ENCODE data around the gene BTBD16.

Gene BTBD16

GRCh38 chr10:122294511-122295450, 23.7 kb downstream of the BTBD16 start:
- DNase-seq (ENCODE audit: low spot score) = no peak

- no peak for DNase-seq (ENCODE audit: low spot score)
Measured at GRCh38 chr10:122295451-122295809, 24.3 kb downstream of the BTBD16 start.

- DNase-seq (ENCODE audit: low spot score) = no peak
Measured at GRCh38 chr10:122296363-122297120, 25.4 kb downstream of the BTBD16 start.

- DNase-seq (ENCODE audit: low spot score) = no peak
Measured at GRCh38 chr10:122297583-122297982, 26.5 kb downstream of the BTBD16 start.

DNA sequence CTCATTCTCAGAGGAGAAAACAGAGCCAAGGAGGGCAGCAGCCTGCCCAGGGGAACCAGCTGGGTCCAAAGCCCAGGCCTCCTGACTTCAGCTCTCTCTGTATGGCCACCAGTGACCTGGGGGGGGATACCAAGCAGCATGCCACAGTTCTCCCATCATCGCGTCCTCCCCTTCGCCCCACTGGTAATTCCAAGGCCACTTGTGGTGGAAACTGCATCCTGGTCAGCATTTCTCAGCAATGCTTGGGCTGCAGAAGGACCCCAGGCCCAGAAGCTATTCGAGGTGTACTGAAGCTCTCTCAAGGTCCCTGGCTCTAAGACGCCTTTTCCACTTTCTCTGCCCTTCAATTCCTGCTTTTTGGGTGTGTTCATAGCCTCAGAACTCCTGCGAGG, 27.1 kb downstream of the BTBD16 start:
- DNase-seq (ENCODE audit: low spot score) = no peak

DNA sequence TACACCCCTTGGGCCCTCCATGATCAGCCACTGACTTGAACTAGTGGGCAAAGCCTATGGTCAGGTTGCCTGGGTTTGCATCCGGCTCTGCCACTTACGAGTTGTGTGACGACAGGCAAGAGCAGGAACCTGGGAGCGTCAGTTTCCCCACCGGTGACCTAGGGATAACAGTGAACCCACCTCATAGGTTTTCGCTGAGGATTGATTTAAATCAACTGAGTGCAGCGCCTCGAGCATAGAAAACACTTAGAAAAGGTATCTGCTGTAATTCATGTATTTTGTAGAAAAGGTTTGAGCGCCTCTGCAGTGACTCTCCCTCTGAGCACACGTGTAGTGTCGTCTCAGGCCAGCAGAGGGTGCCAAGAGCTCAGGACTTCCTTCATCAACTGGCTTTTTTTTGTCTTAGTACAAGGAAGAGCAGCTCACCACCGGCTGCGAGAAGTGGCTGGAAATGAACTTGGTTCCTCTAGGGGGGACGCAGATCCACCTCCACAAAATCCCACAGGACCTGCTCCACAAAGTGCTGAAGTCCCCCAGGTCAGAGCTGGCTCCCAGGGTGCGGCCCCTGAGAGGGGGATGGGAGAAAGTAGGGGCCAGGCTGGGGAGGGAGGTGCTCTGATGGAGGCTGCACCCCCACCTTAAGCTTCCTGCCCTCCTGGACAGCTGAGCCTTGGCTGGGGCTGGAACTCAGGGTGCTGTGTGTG, 27.7 kb downstream of the BTBD16 start:
- peak; percentile 68 for DNase-seq (ENCODE audit: low spot score)

GRCh38 chr10:122299423-122300075, 28.5 kb downstream of the BTBD16 start:
- no peak for DNase-seq (ENCODE audit: low spot score)

DNA sequence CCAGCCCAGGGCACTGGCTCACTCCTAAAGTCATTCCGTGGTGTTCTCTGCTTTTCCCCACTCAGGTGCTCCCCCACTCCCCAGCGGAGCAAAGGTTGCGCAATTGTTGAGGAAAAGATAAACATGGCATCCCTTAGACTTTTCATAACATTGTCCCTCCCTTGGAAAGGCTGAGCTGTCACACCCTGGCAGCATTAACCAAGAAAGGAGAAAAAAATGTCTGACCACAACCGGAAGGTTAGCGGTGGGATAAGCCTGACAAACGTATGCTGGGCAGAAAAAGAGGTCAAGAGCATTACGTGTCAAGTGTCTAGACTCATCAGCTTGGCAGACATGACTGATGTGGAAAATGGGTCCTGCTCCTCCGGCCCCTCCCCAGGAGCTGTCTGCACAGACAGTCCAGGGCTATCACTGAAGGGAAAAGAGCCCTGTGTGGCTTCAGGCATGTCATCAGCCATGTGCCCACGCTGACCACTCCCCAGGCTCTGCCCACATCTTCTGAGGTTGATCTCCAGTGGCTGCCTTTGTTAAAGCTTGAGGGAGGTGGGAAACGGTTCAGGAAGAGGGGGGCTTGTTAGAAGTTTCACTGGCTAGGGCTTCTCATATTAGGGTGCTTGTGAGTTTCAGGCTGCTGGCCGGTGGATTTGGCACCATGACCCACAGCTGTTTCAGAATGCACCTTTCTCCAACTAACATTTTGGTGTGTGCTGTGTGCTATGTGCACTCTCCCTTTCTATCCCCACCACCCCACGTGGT, 30.1 kb downstream of the BTBD16 start:
- no peak for DNase-seq (ENCODE audit: low spot score)

DNA sequence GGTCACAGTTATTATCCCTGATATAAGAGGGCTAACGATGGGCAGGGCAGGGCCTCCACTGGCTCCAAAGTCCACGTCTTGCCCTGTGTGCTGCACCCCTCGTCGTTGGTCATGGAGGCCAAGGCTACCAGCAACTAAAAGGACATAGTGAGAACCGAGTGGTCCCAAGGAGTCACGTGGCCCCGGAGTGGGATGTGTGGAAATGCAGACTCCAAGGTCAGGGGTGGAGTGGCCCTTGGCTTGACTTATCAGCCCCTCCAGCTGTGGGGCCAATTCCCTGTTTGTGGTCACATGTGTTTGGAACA, 30.7 kb downstream of the BTBD16 start:
- no peak for DNase-seq (ENCODE audit: low spot score)

- DNase-seq (ENCODE audit: low spot score) = no peak
Measured at GRCh38 chr10:122302315-122302714, 31.2 kb downstream of the BTBD16 start.

DNA sequence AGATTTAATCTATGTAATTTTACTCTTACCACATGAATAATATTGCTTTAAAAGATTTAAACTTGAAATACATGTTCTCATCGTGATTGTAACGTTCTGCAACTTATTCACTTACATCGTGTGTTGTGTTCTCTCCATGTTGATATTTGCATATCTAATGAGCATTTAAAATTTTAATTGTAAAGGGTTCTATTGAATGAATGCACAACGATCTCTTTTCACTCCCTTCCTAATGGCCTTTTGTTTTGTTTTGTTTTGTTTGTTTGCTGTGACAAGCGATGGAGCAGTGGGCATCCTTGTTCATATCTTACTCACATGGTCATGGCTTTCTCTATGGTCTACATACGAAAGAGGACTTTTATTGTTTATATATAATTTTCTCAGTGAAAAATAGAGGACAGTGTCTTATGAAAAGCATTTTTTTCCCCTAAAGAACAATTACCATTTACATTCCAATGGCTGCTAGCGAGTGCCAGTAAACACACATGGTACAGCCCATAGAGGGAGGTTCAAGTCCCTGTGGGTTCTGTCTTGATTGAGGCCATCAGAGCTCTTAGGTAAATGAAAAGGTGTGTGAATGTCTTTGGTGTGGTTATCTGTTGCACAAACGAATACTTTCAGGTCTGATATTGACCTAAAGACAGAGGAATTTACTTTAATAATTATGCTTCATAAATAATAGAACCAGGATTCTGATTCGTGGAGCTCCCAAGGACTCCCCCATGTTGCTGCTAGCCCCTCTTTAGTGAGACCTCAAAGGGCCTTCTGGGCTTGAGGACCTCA, 32.4 kb downstream of the BTBD16 start:
- DNase-seq (ENCODE audit: low spot score) = no peak

DNA sequence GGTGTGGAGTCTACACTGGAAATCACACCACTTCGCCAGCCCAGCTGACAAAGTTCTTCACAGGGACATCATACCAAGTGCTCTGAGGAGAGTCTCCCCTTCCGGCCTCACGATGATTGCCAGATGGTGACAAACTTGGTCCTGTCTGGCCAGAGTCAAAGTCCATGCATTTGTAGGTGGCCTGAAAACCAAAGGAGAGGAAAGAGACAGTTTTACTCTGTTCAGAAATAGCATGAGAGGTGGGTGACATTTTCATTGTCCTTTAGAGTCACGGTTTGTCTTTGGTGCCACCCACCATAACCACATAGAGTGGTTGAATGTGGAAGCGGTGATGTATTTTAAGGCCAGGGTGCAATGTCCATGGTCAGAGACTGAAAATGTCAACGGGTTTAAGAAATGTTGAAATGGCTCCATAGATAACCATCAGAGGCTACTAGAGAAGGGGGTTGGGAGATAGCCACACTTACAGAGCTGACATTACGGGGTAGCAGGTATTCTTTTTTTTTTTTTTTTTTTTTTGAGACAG, 33.0 kb downstream of the BTBD16 start:
- DNase-seq (ENCODE audit: low spot score) = no peak

- no peak for DNase-seq (ENCODE audit: low spot score)
Measured at GRCh38 chr10:122306282-122306681, 35.2 kb downstream of the BTBD16 start.

DNA sequence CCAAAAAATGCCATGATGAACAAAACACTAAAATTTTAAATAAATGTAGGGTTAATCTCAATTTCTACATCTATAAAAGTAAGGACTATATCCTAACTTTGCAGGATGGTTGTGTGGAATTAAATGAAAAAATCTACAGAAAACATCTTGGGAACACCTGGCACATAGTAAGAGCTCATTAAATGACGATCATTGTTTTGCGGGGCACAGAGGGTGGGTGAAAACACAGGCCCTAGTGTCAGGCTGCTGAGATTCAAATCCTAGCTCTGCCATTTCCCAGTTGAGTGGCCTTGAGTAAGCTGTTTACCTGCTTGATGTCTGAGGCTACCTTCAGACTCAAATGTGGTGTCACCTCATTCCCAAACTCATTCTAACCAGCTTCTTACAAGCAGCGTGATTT, 35.6 kb downstream of the BTBD16 start:
- no peak for DNase-seq (ENCODE audit: low spot score)

- DNase-seq (ENCODE audit: low spot score) = peak; percentile 53
Measured at GRCh38 chr10:122307669-122308416, 36.7 kb downstream of the BTBD16 start.

DNA sequence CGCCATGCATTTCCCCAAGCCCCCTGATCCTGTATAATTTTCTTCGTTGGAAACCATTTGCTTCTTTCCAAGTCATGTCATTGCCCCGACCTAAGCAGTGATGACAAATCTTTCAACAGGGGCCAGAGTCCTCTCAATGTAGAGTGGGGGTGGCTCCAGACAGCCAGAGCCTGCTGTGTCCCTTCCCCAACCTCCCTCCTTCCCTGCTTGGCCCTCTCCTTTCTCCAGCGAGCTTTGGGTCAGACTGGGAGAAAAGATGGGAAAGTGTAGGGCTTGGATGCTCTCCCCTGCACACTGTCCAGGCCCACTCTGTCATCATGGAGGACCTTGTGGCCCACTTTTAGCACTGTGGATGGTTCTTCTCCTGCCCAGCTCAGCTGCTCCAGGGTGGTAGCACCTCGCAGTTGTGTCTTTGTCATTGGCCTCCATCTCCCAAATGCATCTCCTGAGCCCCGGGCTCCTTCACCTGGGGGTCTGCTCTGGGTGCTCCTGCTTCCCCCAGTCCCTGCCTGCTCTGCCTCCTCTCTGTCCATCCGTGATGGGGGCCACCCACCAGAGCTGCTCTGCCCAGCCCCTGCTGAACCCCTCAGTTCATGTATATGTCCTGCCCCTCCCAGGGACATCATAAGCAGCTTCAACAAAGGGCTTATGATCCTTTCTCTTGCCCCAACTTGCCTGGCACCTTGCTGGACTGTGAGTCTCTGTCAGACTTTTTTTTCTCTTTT, 37.5 kb downstream of the BTBD16 start:
- DNase-seq (ENCODE audit: low spot score) = no peak

DNA sequence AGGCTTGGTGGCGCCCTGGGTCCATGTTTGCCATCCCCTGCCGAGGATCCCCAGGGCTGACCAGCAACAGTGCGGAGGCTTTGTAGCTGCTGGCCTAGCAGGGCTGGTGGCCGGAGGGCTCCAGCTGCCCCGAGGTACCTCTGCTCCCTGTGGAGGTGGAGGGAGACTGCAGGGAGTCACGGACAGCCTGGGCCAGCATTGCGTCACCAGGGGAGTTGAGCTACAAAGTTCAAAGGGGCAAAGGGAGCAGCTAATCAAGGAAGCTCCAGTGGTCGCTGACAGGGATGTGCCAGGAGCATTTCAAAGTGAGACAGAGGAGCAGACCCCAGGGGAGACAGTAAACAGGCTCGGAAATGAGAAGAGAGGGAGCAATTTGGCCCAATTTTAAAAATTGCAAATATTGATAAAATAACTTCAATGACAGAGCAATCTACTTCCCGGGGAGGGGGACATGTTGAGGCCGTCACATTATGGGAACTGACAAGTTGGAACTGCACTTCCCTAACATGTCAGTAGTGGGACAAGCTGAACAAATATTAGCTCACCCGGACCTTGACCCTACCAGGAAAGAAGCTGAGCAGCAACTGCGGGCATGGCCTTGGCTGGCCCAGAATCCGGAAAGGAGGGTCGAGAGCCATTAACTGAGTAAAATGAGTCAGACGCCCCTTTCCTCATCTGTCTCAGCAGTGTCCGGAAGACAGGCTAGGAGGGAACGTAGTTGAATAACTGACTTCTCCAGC, 39.4 kb downstream of the BTBD16 start:
- DNase-seq (ENCODE audit: low spot score) = no peak

- no peak for DNase-seq (ENCODE audit: low spot score)
Measured at GRCh38 chr10:122311051-122311410, 39.9 kb downstream of the BTBD16 start.

Data from germinal center (tissue), 1 donor.